HG02759 (cell line): Measurements from ENCODE around the gene PRICKLE3.

ENCODE experiments used
- ATAC-seq: cut with Tn5 transposase; IDR thresholded peaks from one replicate; pipeline ENCODE4 v1.9.1; 2021; ENCODE audit warnings: mild to moderate bottlenecking, moderate library complexity; ENCODE audit not compliant: unreplicated experiment

PRICKLE3 gene

GRCh38 chrX:49186125-49187027 lies at the start of gene PRICKLE3:
Gene PRICKLE3, minus strand, starts transcription at chrX:49186373. Its CDS starts 76 bp downstream, at chrX:49186297.
- peak; percentile 33 for ATAC-seq

- ATAC-seq = no peak
Measured at GRCh38 chrX:49233887-49234555, 47.8 kb upstream of the PRICKLE3 start.

- ATAC-seq = no peak
Measured at GRCh38 chrX:49233176-49233575, 47.0 kb upstream of the PRICKLE3 start, which contains the start of gene CACNA1F. Gene CACNA1F, minus strand, starts transcription at chrX:49233340. Its CDS starts 31 bp downstream, at chrX:49233309.

GRCh38 chrX:49232525-49232924 lies 46.4 kb upstream of the PRICKLE3 start:
- no peak for ATAC-seq

GRCh38 chrX:49231333-49232000 lies 45.3 kb upstream of the PRICKLE3 start:
- ATAC-seq = no peak

- peak; percentile 72 for ATAC-seq
Measured at GRCh38 chrX:49230500-49231232, 44.5 kb upstream of the PRICKLE3 start.

- ATAC-seq = no peak
Measured at GRCh38 chrX:49228185-49228584, 42.0 kb upstream of the PRICKLE3 start.

GRCh38 chrX:49227726-49228125 lies 41.6 kb upstream of the PRICKLE3 start:
- no peak for ATAC-seq

GRCh38 chrX:49226946-49227345 lies 40.8 kb upstream of the PRICKLE3 start:
- ATAC-seq = no peak

GRCh38 chrX:49225858-49226257 lies 39.7 kb upstream of the PRICKLE3 start:
- no peak for ATAC-seq

GRCh38 chrX:49221868-49222267 lies 35.7 kb upstream of the PRICKLE3 start:
- ATAC-seq = no peak

GRCh38 chrX:49220100-49220499 lies 33.9 kb upstream of the PRICKLE3 start:
- no peak for ATAC-seq

GRCh38 chrX:49214996-49215526 lies 28.9 kb upstream of the PRICKLE3 start:
- no peak for ATAC-seq

- no peak for ATAC-seq
Measured at GRCh38 chrX:49214416-49214815, 28.2 kb upstream of the PRICKLE3 start.

GRCh38 chrX:49212861-49213260 lies 26.7 kb upstream of the PRICKLE3 start:
- no peak for ATAC-seq

- no peak for ATAC-seq
Measured at GRCh38 chrX:49212209-49212608, 26.0 kb upstream of the PRICKLE3 start.

- no peak for ATAC-seq
Measured at GRCh38 chrX:49211074-49211473, 24.9 kb upstream of the PRICKLE3 start.

GRCh38 chrX:49210406-49210805 lies 24.2 kb upstream of the PRICKLE3 start:
- no peak for ATAC-seq

GRCh38 chrX:49209434-49210251 lies 23.5 kb upstream of the PRICKLE3 start:
- no peak for ATAC-seq

- no peak for ATAC-seq
Measured at GRCh38 chrX:49208399-49208798, 22.2 kb upstream of the PRICKLE3 start.
